Fibroblast of skin of abdomen (primary cell): ENCODE measurements around the gene NDST1. TPM values are rescaled to one million over a fixed set of nuclear protein-coding genes. Genes with fewer than 3 reads are reported as not detected.
"Not testable (repeated sequence)": the region's sequence is repeated elsewhere in the genome, so short reads cannot be mapped to it uniquely, and the experiment has no call there.

Experiments
- DNase-seq: peaks from one replicate; pipeline ENCODE4 v3.0.0-alpha.2; 2013
- polyA plus RNA-seq, 2 experiments: library from polyadenylated mRNA; unstranded; fragments of 120-200 nt; gene quantifications; one replicate each; pipeline ENCODE4 v1.2.1, GENCODE V29; 2013; ENCODE audit not compliant: insufficient read length in 2 of 2

Gene NDST1
- polyA plus RNA-seq (2013, experiment 1 of 2; ENCODE audit: insufficient read length): 148 TPM
- 153 TPM for polyA plus RNA-seq (2013, experiment 2 of 2; ENCODE audit: insufficient read length)

DNA sequence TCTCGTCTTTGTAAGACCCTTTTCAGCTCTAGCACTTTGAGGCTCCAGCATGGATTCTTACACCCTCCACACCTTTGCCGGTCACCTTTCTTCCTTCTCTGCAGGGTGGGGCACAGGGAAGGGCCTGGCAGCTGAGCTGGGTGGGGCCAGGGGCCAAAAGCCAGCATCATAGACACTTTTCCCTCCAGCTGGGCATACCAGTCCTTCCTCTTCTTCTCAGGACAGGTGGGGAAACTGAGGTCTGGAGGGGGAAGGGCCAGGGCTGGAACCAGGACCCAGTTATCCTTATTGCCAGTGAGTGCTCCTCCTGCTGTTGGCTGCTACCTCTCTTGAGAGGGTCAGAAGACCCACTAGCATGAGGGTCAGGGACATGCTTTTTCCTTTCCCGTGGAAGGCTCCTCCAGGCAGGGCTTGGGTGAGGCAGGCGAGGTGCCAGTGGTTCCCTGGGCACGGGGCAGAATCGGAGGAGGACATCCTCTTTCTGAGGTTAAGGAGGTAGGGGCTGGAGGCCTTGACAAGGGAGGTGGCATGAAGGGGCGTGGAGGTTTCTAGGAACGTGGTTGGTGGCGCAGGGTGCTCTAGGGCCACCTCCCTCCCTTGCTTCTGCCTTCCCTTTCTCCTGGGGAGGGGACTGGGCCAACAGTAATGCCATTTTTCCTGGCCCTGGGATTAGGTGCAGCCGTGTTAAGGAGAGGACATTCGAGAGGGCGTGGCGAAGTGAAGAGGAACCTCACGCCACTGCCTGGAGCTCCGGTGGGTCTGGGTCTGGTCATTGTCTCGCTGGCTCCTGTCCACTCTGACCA is at the start of gene NDST1:
TSS of gene NDST1 (plus strand) at position 658 of the 803 bp plus-strand sequence. CDS start 13,124 bp downstream, outside the sequence.
- DNase-seq: no peak

DNA sequence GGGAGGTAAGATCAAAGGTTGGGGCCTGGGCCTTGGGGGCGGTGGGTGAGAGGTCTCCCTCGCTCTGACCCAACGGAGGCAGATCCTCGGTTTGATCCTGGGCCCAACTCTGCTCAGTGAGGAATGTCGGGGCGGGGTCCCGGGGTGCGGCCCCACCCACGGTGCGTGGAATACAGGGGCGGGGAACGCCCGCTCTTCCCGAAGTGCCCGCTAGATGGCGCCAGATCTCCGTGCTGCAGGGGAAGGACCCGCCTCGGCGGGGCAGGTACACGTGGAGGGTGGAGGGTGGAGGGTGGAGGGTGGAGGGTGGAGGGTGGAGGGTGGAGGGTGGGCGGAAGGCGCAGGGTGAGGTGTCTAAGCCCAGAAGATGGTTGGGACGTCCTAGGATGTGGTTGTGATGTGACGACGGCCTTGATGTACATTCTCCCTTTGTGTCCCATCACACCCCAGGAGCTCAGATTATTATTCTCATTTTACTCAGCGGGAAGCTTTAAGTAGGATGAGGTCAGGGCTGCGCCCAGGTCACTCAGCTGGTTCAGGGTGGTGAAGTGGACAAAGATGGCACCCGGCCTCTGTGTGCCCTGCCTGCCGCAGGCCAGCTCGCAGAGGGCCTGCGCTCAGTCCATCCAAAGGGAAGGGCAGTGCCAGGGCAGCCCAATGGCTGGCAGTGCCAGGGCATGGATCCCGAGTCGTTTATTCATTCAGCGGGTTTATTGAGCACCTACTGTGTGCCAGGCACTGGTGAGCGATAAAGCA is 49.0 kb upstream of the NDST1 start:
- DNase-seq: peak; percentile 67

GRCh38 chr5:150460781-150461180 is 47.1 kb upstream of the NDST1 start:
- DNase-seq: no peak

GRCh38 chr5:150461231-150461630 is 46.7 kb upstream of the NDST1 start:
- no peak for DNase-seq

DNA sequence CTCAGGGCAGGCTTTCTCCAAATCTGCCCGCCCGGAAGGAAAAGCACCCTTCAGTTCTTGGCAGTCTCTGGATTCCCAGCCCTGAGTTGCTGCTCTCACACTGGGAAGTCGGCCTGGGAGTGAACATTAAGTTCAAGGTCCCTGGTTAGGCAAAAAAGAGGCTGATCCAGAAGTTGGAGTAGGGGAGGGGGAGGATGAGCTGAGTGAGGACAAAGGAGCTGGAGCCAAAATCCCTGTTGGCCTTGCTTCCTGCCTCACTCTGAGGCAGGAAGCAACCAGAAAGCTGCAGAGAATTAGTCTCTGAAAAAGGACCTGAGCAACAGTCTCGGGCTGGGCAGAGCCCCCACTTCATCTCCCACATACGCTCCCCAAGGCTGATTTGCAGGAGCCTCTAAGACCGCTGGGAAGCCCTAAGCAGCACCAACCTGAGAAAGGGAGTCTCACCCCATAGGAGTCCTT is 43.3 kb upstream of the NDST1 start:
- DNase-seq: peak; percentile 60

GRCh38 chr5:150465927-150466326 is 42.0 kb upstream of the NDST1 start:
- DNase-seq: no peak

- no peak for DNase-seq
Observed at GRCh38 chr5:150468206-150468605, 39.7 kb upstream of the NDST1 start.

- DNase-seq: peak; percentile 99
Observed at GRCh38 chr5:150469718-150470469, 38.0 kb upstream of the NDST1 start.

GRCh38 chr5:150473673-150474358 is 34.1 kb upstream of the NDST1 start:
- peak; percentile 94 for DNase-seq

- not testable (repeated sequence) for DNase-seq
Observed at GRCh38 chr5:150476568-150476967, 31.4 kb upstream of the NDST1 start.

DNA sequence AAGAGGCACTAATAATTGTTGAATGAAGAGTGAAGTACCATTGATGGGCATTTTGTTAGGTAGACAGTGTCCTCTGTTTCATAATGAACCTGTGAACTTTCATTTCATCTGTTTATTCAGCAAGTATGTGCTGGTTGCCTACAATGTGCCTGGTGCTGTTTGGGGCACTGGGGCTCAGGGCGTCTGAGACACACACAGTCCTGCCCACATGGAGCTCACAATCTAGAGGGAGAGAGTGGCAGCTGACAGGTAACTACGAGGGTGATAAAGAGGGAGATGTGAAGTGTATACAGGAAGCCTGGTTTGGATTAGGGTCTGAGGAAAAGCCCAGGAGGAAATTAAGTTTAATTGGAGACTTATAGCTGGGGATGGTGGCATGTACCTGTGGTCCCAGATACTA is 28.5 kb upstream of the NDST1 start:
- DNase-seq: no peak

DNA sequence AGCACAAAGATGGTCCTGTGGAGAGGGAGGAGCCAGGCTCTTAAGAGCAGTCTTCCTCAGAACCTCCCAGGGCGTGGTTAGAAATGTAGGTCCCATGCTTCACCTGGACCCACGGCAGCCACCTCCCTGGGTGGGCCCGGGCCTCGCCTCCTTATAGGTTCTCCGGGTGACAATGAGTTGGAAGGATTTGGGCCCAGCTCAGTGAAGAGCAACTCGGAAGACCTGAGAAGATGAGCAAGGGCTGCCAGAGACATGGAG is 26.3 kb upstream of the NDST1 start:
- no peak for DNase-seq

DNA sequence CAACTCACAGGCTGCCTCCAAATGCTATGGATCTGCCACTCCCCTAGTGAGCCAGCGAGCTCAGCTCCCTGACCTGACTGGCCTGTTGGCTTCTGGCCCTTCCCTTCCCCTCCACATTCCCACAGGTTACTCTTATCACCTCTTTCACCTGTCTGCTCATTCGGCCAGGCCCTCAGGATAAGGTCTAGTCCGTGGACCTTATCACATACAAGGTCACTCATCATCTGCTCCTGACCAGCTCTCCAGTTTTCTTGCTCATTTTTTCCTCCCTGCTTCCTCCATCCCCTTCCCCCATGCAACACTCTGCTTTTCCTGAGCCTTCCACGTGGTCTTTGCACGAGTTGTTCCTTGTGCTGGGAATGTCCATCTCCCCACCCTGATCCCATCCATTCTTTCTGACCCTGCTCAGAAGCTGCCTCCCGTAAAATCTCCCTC is 25.9 kb upstream of the NDST1 start:
- DNase-seq: no peak

DNA sequence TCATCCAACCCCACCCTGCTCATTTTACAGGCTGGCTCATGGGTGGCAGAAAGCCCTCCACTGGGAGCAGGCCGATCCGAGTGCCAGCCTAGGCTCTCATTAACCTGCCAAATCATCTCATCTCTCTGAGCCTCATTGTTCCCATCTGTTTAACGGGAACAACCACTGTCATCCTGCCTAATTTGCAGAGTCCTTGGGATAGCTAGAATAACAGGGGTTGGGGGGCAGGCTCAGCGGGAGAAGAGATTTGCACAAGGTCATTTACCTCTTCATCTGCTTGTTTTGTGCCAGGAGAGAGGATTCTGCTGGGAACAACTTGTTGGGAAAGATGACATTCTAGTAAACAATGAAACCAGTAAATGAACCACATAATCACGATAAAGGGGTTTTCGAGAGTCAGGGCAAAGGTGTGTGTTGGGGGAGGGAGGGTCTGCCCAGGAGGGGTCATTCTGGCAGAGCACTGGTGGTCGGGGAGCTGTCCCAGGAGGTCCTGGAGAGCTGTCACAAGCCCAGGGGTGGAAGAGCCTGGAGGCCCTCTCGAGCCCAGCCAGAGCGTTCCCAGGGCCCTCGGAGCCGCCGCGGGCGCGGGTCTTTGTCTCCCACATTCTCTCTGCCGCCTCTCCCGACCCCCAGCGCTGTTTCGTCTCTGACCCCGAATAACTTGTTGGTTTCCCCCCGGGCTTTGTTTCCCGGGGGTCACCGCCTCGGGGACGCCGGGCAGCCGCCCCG is 22.8 kb upstream of the NDST1 start:
- no peak for DNase-seq

DNA sequence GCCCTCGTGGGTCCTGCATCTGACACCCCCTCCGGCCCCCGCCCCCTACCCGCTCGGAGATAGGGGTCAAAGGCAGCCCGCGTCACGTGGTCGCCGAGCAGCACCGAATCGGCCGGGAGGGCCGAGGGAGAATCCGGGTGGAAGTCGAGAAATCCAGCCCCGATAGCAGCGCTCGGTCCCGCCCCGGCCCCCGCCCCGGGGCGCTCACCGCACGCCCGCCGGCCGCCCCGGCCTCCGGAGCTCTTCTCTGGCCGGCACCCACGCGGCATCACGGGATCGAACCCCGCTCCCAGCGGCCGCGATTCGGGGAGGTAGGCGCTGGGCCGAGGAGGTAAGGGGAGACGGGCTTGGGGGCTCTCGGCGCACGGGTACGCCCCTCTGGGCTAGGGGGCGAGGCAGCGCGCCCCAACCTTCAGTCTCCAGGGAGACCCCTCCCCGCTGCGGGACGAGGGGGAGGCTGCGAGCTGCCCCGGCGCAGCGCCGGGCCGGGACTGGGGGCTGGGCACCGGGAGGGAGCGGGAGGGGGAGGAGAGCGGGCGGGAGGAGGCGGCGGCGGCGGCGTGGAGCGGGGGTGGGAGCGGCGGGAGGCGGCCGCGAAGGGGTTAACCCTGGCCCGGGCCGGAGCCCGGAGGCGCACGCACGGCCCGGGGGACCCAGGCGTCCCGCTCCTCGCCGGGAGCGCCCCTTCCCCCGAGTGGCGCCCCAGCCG is 22.1 kb upstream of the NDST1 start:
- DNase-seq: peak; percentile 66

DNA sequence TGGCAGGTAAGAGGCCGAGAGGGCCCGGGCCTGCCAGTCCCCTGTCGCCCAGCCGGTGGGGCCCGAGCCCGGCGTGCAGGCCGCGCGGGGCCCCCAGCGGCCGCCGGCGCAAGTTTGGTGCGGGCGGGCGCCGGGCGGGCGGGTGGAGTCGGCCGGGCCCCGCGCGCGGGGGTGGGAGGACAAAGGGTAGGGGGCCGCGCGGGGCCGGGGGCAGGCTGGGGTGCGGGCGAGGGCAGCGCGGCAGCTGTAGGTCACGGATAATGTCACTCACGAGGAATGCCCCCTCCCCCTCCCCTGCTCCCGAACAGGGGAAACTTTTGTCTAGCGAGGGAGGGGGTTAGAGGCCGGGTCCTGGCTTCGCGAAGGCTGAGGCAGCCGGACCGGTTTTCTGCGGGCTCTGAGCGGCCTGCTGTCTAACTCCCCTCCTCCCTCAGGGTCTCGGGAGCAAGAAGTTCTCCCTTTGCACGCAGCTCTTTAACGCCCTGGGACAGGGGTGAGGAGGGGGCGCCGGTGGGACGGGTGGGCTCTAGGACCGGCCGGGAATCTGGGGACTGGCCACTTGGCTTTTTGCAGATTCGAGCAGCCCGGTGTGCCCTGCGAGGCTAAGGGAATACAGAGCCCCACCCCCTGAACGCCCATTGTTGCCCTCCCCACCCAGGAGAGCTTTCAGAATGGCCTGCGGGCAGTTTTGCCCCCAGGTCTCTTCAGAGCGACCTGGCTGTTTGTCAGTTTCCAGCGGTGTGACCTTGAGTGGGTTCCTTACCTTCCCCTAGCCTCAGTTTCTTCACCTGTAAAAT is 21.3 kb upstream of the NDST1 start:
- DNase-seq: peak; percentile 70

DNA sequence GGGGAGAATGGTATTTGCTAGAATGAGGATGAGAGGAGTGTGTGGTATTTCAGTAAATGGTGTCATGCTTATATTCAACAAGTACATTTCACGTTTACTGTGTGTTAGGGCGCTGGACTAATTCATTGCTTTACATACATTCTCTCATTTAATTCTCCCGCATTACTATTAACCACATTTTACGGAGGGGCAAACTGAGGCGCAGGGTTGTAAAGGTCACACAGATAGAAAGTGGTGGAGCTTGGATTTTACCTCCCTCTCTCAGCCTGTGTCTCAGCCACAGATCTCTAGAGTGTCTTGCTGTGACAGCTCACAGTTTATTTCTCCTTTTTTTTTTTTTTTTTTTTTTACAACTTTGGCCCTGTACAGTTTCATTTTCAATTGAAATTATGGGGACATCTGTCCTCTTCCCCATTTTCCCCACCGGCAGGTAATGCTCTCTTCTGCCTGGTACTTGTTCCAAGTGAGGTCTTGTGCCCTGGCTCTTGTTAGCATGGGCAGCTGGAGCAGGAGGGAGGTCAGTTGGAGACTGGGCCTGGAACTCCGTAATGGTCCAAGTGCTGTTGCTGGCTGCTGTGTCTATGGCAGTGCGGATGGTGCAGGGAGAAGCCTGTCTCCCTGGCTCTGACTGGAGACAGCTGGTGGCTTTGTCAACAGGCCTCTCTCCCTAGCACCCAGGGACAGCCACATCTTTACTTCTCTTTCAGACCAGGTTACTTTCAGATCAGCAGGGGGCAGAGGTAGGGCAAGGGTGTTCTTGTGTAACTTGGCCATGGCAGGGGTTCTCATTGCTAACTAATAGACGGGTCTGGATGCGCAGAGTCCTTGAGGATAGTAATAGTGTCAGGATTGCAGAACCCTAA is 20.5 kb upstream of the NDST1 start:
- peak; percentile 43 for DNase-seq

DNA sequence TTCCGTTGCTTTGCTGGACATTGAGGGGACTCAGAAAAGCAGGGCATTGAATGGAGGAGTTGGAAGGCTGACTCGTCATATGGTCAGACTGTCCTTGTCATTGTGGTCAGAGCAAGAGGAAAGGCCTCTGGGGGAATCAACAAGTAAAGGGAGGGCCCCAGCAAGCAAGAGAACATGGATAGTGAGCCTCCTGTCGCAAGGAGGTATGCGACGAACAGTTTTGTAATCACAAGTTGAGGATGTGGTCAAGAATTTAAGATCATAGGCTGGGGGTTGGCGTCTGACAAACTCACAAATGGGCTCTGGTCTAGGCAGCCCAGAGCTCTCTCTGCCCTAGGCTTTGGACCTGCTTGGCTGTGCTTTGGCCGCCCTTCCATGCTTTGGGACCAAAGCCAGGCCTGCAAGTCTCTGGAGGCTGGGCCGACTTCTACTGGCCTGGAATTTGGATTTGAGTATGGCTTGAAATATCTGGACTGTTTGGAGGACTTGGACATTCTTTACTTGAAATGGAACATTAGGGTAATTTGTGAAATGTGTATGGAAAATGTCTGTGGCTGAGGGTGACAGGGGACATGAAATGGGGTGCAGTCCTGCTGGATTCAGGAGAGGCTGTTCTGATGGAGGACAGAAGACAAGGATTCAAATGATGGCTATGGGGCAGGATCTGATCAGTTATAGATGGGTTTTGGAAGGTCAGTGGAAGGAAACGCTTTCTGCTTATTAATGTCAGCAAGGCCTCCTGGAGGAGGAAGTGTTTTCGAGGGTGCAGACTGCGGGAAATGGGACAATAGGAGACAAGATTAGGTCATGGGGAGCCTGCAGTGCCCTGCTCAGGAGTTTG is 19.2 kb upstream of the NDST1 start:
- peak; percentile 75 for DNase-seq
